Mucosa of stomach (tissue), 1 donor: ENCODE measurements around the gene ADAM19.

Experiments used
- H3K27me3 ChIP-seq: one replicate; pipeline ENCODE4 v1.7.0; 2013; ENCODE audit warnings: mild to moderate bottlenecking, low read length; ENCODE audit not compliant: control insufficient read depth, insufficient read depth
- H3K36me3 ChIP-seq: one replicate; pipeline ENCODE4 v1.7.0; 2013; ENCODE audit warnings: low read length; ENCODE audit not compliant: control insufficient read depth, insufficient read depth
- H3K4me1 ChIP-seq: one replicate; pipeline ENCODE4 v1.7.0; 2013; ENCODE audit warnings: mild to moderate bottlenecking, low read length; ENCODE audit not compliant: control insufficient read depth, insufficient read depth
- H3K4me3 ChIP-seq: one replicate; pipeline ENCODE4 v1.7.0; 2013; ENCODE audit warnings: low read length
- H3K9ac ChIP-seq: one replicate; pipeline ENCODE4 v1.7.0; 2013; ENCODE audit warnings: mild to moderate bottlenecking, low read length, moderate library complexity
- H3K9me3 ChIP-seq: one replicate; pipeline ENCODE4 v1.7.0; 2013; ENCODE audit warnings: mild to moderate bottlenecking, low read length, moderate library complexity; ENCODE audit not compliant: control insufficient read depth
- donor health status: Pancreatic carcinoma.

The ADAM19 gene

GRCh38 chr5:157528036-157528632 is 47.4 kb downstream of the ADAM19 start:
- H3K9ac ChIP-seq: no peak overlapping the region
- H3K36me3 ChIP-seq: no peaks in the 10 kb centered on the region
- peaks cover 3% of the 10 kb centered on the region for H3K4me1 ChIP-seq
- no peaks in the 10 kb centered on the region for H3K9me3 ChIP-seq
- no peaks in the 10 kb centered on the region for H3K27me3 ChIP-seq
- no peak overlapping the region for H3K4me3 ChIP-seq

DNA sequence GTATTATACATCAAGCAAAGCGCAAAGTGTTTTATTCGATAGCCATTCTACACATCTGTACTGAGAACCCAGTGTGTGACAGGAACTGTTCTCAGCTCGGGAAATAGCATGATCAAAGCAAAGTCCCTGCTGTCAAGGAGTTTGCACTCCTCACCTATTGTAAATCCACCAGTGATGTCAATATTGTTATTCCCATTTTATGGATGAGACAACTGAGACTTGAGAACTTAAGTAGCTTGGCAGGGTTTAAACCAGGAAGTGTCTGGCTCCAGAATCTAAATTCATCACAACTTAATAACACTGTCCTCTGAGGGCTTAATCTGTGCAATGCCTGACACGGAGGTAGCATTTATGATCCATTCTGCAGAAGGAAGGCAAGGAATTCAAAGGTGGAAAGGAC is 50.7 kb downstream of the ADAM19 start:
- H3K4me1 ChIP-seq: peaks cover 3% of the 10 kb centered on the region
- no peak overlapping the region for H3K9ac ChIP-seq
- H3K9me3 ChIP-seq: no peaks in the 10 kb centered on the region
- no peaks in the 10 kb centered on the region for H3K27me3 ChIP-seq
- H3K4me3 ChIP-seq: no peak overlapping the region
- H3K36me3 ChIP-seq: no peaks in the 10 kb centered on the region

DNA sequence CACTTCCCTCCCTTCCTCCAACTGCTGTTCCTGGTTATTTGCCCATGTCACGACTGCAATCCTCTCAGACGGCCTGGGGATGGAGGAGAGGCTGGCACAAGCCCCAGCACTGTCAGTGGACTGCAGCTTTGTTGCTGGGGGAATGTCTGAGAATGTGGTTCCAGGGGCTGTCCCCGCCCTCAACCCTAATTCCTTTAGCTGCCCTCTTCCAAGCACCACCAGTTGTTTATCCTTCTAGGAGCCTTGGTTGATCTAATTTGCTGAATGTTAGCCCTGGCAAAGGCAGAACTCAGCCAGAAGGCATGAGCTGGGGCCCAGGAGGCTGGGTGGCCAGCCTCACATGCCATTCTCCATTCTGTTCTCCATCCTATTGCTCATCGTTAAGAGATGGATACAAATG is 51.6 kb downstream of the ADAM19 start:
- H3K9ac ChIP-seq: no peak overlapping the region
- H3K4me3 ChIP-seq: no peak overlapping the region
- no peaks in the 10 kb centered on the region for H3K9me3 ChIP-seq
- peaks cover 3% of the 10 kb centered on the region for H3K4me1 ChIP-seq
- H3K27me3 ChIP-seq: no peaks in the 10 kb centered on the region
- H3K36me3 ChIP-seq: no peaks in the 10 kb centered on the region

DNA sequence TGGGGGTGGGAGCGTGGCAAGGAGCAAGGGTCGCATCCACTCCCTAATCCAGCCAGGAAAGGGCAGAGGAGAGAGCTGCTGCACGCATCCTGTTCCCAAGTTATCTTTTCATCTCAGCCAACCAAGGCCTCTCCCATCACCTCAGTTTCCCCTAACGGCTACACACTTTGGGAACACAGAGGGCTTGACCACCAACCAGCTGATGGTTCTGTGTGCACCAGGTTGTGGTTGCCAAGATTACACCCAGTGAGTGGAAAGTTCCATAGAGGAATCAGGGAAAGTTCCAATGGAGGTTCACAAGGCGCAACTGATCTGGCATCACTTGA is 53.9 kb downstream of the ADAM19 start:
- Histone ChIP-seq H3K9ac (no peak overlapping the region), H3K4me1 (no peaks in the 10 kb centered on the region), H3K4me3 (no peak overlapping the region), H3K9me3 (no peaks in the 10 kb centered on the region), H3K36me3 (no peaks in the 10 kb centered on the region), H3K27me3 (no peaks in the 10 kb centered on the region)

DNA sequence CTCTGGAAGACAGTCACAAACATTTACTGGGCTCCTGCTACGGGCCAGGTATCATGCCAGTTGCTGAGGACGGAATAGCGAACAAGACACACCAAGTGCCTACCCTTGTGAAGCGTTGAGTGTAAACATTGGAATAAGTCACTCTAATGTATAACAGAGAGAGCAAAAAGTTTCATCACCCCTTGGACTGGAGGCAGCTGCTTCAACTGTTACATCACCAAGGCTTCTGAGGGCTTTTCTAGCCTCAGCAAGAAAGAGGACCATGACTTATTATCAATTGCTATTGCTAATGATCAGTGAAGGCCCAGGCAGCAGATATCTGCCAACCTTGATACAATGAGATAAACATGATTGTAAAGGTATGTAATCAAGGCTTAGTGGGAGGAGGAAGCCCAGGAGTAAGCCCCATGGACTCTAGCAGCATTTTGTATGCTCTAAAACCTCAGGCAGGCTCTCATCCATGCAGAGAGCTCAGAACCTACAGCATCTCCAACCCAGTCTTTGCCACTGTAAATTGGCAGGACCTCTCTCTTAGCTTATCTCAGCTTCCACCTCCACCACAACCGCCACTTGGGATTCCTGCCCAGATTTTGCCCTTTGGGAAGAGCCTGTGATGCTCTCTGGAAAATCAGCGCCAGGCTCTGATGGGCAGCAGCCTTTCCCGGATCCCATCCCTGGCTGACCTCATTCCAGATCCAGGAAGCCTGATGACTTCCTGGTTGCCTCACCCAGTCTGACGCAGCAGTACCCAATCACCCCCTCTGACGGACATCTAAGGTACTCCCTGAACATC is 54.5 kb downstream of the ADAM19 start:
- Histone ChIP-seq H3K27me3 (no peaks in the 10 kb centered on the region), H3K9ac (no peak overlapping the region), H3K9me3 (no peaks in the 10 kb centered on the region), H3K36me3 (no peaks in the 10 kb centered on the region), H3K4me1 (peaks cover 4% of the 10 kb centered on the region), H3K4me3 (no peak overlapping the region)

DNA sequence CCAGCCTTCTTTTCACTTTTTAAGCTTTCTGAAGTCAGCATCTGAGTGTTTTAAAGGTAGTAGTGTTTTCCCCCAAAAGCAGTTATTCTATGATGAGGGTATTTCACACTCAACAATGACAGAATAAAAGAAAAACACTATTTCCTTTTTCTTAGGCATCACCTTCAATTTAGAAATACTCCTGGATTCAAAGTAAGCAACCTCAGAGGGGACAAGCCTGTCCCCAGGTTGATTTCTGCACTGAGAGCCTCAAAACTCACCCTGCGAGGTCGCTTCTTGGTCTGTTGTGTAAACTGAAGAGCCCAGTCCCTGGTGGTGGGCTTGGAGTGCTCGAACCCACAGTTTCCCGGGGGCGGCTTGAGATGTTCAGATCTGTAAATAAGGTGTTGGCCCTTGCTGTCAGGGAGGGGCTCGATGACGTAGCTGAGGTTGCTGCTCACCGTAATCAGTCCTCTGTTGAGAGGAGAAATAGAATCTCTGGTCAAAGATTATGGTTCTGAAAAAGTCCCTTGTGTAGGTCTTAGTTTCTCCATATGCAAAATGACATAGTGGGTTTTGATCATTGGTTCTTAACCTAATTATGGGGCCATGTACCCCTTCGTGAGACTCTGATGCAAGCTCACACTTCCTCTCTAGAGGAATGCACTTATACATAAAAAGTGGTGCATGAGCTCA is 55.9 kb downstream of the ADAM19 start:
- H3K9ac ChIP-seq: no peak overlapping the region
- H3K27me3 ChIP-seq: no peaks in the 10 kb centered on the region
- no peaks in the 10 kb centered on the region for H3K36me3 ChIP-seq
- no peak overlapping the region for H3K4me3 ChIP-seq
- no peaks in the 10 kb centered on the region for H3K9me3 ChIP-seq
- H3K4me1 ChIP-seq: peaks cover 4% of the 10 kb centered on the region

- Histone ChIP-seq H3K9ac (no peak overlapping the region), H3K4me3 (no peak overlapping the region), H3K27me3 (no peaks in the 10 kb centered on the region), H3K9me3 (no peaks in the 10 kb centered on the region), H3K4me1 (peaks cover 4% of the 10 kb centered on the region), H3K36me3 (no peaks in the 10 kb centered on the region)
These were observed 56.6 kb downstream of the ADAM19 start for GRCh38 chr5:157518963-157519362.

- H3K4me1 ChIP-seq: peaks cover 14% of the 10 kb centered on the region
- H3K9me3 ChIP-seq: no peaks in the 10 kb centered on the region
- no peak overlapping the region for H3K4me3 ChIP-seq
- H3K27me3 ChIP-seq: no peaks in the 10 kb centered on the region
- no peak overlapping the region for H3K9ac ChIP-seq
- no peaks in the 10 kb centered on the region for H3K36me3 ChIP-seq
These were observed 58.8 kb downstream of the ADAM19 start for GRCh38 chr5:157516626-157517325.

GRCh38 chr5:157516006-157516405 is 59.6 kb downstream of the ADAM19 start:
- no peak overlapping the region for H3K9ac ChIP-seq

DNA sequence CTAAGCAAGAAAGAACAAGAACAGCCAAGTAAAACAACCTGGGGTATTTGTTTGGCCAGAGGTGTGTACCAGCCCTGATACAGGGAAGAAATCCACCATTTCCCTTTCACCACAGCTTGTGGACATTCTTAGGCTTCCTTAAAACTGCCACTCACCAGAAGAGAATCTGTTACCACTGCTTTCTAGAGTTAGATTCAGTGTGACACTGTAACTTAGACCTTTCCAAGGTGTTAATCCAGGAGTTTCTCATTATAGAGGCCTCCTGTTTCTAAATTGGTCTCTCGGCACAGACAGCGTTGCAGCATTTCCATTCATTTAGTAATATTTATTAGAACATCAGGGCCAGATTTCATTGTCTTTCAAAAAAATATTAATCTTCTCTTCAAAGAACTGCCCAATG is 60.6 kb downstream of the ADAM19 start:
- H3K27me3 ChIP-seq: no peaks in the 10 kb centered on the region
- H3K36me3 ChIP-seq: no peaks in the 10 kb centered on the region
- no peaks in the 10 kb centered on the region for H3K9me3 ChIP-seq
- H3K4me3 ChIP-seq: no peak overlapping the region
- H3K4me1 ChIP-seq: peaks cover 22% of the 10 kb centered on the region
- no peak overlapping the region for H3K9ac ChIP-seq

More at GRCh38 chr5:157516006-157516405, 59.6 kb downstream of the ADAM19 start:
- Histone ChIP-seq H3K27me3 (no peaks in the 10 kb centered on the region), H3K4me1 (peaks cover 20% of the 10 kb centered on the region), H3K9me3 (no peaks in the 10 kb centered on the region), H3K36me3 (no peaks in the 10 kb centered on the region), H3K4me3 (no peak overlapping the region)

DNA sequence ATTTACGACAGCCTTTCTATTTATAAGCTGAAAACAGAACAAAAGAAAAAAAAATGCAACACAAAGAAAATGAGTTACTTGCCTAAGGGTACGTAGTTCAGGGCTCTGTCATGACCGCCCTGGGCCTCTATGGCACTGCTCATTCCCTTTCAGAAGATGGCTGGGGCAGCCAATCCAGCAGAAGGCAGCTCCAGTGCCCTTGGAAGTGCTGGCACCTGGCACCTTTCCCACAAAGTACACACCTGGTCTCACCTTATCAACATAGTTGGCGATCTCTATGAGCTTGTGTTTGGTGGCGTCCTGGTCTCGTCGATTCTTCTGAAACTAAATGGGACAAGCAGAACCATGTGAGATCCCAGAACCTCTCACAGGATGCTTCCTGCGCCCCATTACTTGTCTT is 62.4 kb downstream of the ADAM19 start:
- Histone ChIP-seq H3K4me3 (no peak overlapping the region), H3K36me3 (no peaks in the 10 kb centered on the region), H3K4me1 (peaks cover 22% of the 10 kb centered on the region), H3K9ac (no peak overlapping the region), H3K27me3 (no peaks in the 10 kb centered on the region), H3K9me3 (no peaks in the 10 kb centered on the region)
